Thyroid gland (tissue), 4 donors: ENCODE measurements around the gene PTPRG.

Source experiments
- POLR2A ChIP-seq, 2 donors: fragments of 450-650 bp; IDR thresholded peaks; one replicate each; pipeline ENCODE4 v1.6.1; 2017; ENCODE audit warnings: antibody characterized with exemption in 2 of 2, mild to moderate bottlenecking in 2 of 2, moderate library complexity in 1 of 2
- TF ChIP-seq, protein P1 (sequence below), 6 experiments: fragments of 200-600 bp in 3 of 6; fragments of 450-650 bp in 3 of 6; sonication (generic) in 3 of 6; IDR thresholded peaks; one replicate each; pipeline ENCODE4 v1.5.1; 2016 to 2019; ENCODE audit warnings: antibody characterized with exemption in 6 of 6, mild to moderate bottlenecking in 2 of 6, inconsistent platforms in 1 of 6, moderate library complexity in 1 of 6

DNA sequence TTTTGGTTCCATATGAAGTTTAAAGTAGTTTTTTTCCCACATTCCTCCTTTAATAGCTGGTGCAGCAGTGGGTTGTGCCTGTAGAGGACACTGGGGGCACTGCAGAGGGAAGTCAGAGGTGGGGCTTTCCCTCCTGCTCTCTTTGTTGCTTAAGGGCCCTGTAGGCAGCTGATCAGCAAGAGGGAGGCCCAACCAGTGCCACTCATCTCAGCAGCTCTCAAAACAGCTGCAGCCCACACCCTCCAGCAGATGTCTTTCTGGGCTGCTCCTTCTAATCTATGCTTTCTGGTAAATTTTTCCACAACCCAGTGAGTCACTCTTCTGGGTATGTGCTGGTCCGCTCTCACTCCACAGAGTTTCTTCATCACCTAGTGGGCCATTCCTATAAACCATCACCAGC, 548.2 kb downstream of the PTPRG start:
- TF ChIP-seq, protein P1, sequence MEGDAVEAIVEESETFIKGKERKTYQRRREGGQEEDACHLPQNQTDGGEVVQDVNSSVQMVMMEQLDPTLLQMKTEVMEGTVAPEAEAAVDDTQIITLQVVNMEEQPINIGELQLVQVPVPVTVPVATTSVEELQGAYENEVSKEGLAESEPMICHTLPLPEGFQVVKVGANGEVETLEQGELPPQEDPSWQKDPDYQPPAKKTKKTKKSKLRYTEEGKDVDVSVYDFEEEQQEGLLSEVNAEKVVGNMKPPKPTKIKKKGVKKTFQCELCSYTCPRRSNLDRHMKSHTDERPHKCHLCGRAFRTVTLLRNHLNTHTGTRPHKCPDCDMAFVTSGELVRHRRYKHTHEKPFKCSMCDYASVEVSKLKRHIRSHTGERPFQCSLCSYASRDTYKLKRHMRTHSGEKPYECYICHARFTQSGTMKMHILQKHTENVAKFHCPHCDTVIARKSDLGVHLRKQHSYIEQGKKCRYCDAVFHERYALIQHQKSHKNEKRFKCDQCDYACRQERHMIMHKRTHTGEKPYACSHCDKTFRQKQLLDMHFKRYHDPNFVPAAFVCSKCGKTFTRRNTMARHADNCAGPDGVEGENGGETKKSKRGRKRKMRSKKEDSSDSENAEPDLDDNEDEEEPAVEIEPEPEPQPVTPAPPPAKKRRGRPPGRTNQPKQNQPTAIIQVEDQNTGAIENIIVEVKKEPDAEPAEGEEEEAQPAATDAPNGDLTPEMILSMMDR (IDR thresholded peaks at IDR 0.05), result no peak
- no peak for TF ChIP-seq POLR2A (IDR thresholded peaks at IDR 0.05)
